Stimulated activated CD8-positive, alpha-beta memory T cell treated with anti-CD3 and anti-CD28 coated beads, Interleukin-12 subunit alpha, Interleukin-12 subunit beta, amount 100 ng/mL, for 1 hour (primary cell): Measurements from ENCODE around the gene CACNG4.

Source experiments
- DNase-seq: peaks from one replicate; pipeline ENCODE4 v3.0.0-alpha.2; 2020; ENCODE audit warnings: low read depth

Gene CACNG4

DNA sequence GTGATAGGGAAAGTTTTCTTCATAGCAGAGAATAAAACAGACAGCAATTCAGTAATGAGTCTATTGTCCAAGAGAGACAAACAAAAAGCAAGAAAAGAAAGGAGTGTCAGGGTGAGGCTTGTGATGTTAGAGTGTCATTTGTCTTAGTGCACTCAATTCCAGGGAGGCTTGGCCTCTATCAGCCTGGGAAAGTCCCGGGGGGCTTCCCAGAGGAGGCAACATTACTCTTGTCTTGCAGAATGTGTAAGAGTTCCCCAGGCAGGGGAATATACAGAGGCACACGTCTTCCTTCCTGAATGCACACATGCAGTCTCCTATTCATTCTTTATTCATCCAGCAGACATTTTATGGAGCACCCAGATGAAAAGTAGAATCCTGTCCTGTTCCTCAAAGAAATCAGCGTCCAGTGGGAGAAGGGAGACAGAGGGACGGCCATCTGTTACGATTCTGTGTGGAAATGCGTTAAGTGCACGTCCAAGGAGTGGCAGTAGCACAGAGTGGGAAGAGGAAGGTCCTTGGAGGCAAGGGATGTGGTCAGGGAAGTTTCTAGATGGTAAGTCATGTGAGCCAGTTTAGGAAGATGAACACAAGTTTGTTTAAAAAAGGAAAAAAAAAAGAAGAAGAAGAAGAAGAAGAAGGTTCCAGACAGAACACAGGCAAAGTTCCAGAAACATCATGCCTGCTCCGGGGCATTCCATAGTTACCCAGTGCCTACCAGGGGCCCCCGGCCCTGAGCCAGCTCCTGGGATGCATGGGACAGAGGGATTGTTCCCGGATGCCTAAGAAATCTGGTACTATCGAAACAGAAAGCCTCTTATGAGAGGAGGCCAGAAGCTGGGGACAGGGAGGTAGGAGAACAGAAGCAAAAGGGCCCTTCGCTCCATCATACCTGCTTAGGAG, 21.1 kb downstream of the CACNG4 start:
- no peak for DNase-seq

DNA sequence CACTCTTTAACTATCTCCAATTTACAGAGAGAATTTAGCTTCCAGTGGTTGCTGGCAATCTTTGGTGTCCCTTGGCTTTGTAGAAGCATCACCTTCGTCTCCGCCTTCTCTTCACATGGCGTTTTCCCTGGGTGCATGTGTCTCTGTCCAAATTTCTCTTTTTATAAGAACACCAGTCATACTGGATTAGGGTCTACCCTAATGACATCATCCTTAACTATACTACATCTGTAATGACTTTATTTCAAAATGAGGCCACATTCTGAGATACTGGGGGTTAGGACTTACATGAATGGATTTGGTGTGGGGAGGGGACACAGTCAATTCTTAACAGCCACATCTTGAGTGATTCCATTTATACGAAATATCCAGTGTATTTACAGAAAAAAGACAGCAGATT, 22.2 kb downstream of the CACNG4 start:
- DNase-seq: no peak

- no peak for DNase-seq
Observed at GRCh38 chr17:66987059-66987616, 22.6 kb downstream of the CACNG4 start.

DNA sequence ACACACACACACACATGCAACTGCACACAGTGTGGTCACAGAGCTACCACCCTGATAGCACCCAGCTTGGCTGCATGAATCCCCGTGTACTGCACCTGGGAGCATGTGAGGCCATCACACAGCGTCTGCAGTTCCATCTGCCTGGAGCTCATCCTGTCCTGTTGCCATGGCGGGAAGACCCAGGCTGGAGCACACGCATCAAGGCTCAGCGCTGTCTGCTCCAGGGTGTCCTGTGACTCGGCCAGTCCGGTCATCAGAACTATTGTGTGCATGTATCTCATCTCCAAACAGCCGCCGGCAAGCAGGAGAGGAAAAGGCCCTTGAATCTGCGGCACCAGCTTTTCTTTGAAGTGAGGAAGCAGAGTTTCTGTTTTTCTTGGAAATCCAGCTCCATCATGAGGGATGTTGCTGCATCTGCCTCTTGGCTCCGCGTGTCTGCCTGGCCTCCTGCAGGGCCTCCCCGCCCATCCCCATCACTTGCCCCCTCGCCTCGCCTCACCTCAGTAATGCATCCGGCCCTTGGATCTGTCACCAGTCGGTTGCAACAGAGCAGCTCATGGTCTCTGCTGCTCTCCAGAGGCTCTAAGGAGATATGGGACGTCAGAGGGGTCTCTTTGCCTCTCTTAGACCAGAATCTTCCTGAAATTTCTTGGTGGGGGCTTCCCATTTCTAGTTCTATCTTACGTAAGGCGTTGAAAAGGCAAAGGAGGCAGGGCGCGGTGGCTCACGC, 23.7 kb downstream of the CACNG4 start:
- no peak for DNase-seq

- no peak for DNase-seq
Observed at GRCh38 chr17:66989076-66989475, 24.6 kb downstream of the CACNG4 start.

GRCh38 chr17:66989579-66989978, 25.1 kb downstream of the CACNG4 start:
- DNase-seq: no peak

GRCh38 chr17:66990047-66990446, 25.5 kb downstream of the CACNG4 start:
- DNase-seq: no peak

DNA sequence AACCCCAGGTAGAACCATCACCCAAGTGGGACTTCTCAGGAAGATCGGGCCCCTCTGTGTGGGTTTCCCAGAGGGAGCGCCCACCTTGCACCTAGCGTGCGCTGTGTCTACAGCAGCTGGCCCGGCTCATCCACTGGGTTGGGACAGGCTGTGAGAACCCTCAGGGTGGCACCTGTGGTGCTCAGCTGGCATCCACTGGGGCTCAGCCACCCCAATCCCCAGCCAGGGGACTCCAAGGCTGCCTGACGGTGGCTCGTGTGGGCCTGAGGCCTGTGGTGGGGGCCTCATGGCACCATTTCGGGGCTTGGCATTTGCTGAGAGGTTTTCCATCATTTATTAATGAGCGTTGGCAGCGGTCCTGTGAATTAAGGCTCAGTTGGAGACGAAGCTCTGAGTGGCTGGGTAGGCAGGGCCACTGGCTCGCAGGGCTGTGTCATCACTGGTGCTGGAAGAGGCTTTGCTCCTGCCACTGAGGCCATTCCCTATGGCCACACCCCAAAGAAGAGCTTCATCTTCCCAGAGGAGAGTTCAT, 28.5 kb downstream of the CACNG4 start:
- no peak for DNase-seq

GRCh38 chr17:66994361-66994760, 29.9 kb downstream of the CACNG4 start:
- DNase-seq: no peak

GRCh38 chr17:66994930-66995535, 30.5 kb downstream of the CACNG4 start:
- no peak for DNase-seq

DNA sequence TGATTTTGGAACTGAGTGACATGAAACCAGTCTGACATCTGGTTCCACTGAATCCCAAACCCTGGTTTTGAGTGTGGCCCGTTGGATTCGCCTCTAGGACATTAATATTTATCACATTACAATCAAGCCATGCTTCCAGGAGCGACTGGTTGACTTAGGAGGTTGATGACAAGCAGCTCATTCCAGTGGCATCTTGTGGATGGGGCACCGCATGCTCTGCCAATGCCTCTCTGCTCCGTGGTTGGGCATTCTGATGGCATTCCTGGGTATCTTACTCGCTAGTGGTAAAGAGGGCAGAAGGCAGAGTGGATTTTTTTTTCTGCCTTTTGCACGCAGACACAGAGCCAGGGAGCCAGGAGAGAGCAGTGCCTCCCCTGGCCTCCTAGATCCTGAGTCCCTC, 31.4 kb downstream of the CACNG4 start:
- DNase-seq: no peak

- no peak for DNase-seq
Observed at GRCh38 chr17:66996926-66997325, 32.4 kb downstream of the CACNG4 start.

DNA sequence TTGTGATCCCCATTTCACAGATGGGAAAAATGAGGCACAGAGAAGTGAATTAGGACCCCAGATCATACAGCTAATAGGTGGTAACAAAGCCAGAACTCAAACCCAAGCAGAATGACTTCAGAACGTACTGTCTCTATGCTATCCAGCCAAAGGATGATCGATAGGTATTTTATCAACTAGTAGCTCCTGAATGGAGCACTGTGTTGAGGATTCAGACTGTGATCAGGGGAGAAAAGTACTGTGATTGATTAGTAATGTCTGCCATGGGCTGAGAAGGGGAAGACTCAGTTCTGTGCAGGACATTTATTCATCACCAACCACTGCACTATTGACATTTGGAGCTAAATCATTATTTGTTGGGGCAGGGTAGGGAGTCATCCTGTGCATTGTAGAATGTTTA, 38.7 kb downstream of the CACNG4 start:
- no peak for DNase-seq

GRCh38 chr17:67004181-67004580, 39.7 kb downstream of the CACNG4 start:
- DNase-seq: no peak

DNA sequence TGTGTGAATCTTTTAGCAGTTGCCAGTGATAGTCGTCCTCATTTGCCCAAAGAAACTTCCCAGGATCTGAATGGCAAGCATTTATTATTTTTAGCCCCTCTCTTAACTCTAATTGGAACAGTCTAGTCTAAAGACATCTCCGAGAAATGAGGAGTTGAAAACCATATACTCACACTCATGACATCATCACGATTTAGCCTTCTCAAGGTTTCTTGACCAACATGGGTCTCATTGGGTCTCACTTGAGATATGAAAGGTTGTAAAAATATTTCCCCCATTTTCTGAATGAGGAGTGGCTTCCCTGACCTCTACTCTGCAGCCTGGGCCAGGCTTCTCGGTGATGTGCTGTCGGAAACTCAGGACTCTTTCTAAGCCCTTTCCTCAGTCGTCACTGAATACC, 42.8 kb downstream of the CACNG4 start:
- no peak for DNase-seq

DNA sequence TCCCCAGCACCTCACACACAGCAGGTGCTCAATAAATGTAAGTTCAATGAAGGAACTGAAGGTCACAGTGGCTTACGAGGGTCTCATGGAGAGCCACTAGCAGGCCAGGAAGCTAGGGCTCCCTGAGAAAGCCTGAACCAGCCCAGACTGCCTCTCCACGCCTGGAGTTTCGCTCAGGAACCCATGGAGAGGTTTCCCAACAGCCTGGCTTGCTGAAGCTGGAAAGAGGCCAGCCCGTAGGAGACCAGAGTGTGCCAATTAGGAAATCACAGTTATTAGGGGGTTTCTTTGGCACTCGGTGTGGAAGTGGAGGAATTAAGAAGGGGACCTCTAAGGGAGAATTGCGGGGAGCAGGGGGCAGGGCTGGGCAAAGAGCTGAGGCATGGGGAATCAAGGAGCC, 43.6 kb downstream of the CACNG4 start:
- DNase-seq: no peak

GRCh38 chr17:67011527-67012175, 47.1 kb downstream of the CACNG4 start:
- no peak for DNase-seq

- no peak for DNase-seq
Observed at GRCh38 chr17:67013891-67014290, 49.4 kb downstream of the CACNG4 start.

DNA sequence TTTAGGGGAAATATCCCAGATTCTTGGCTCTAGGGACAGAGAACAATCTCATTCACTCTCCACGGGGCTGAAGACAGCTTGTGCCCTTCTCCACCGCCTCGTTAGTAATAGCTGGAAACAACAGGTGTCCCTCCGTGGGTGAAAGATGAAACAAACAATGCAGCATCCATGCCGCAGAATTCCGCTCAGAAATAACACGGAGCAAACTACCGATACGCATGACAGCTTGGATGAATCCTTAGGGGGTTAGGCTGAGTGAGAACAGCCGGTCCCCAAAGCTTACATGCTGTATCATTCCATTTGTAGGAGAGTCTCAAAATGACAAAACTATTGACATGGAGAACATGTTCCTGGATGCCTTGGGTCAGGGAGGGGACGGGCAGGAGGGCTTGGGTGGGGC, 50.5 kb downstream of the CACNG4 start:
- DNase-seq: no peak

DNA sequence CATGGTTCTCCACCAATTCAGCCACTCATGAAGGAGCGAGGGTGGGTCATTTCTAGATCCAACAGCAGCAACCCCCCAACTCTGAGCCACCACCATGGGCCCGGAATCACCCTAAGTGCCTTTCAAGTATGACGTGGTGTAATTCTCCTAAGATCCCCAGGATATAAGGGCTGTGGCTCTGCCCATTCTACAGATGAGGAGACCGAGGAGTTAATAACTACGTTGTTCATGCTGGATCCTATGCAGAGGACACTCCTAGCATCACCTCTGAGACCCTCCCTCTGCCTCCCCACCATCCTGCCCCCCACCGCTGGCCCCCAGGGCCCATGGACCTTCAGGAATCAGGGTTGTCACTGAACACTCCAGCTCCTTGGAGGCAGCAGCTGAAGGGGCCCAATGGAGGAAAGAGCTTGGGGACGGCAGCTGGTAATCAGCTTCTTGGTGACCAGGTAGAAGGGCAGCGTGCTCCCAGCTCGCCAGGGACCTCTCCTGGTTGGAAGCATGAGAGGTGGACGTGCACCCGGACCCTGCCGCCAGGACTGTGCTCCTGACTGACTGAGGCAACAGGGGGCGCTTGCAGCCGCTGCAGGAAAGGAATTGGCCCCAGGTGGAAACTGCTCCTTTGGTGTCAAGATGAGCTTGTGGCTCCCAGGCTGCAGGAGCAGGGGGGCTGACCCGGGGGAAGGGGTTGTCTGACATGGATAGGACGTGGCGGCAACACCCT, 51.7 kb downstream of the CACNG4 start:
- DNase-seq: no peak

GRCh38 chr17:67017910-67018309, 53.4 kb downstream of the CACNG4 start:
- DNase-seq: no peak
